ENCODE measurements around the gene FIS1. TPM values are rescaled to one million over a fixed set of nuclear protein-coding genes. Genes with fewer than 3 reads are reported as not detected.
"Not testable (repeated sequence)": the region's sequence is repeated elsewhere in the genome, so short reads cannot be mapped to it uniquely, and the experiment has no call there.

The FIS1 gene
- total RNA-seq, 2 donors from 2014 or later: 251 to 257 TPM

DNA sequence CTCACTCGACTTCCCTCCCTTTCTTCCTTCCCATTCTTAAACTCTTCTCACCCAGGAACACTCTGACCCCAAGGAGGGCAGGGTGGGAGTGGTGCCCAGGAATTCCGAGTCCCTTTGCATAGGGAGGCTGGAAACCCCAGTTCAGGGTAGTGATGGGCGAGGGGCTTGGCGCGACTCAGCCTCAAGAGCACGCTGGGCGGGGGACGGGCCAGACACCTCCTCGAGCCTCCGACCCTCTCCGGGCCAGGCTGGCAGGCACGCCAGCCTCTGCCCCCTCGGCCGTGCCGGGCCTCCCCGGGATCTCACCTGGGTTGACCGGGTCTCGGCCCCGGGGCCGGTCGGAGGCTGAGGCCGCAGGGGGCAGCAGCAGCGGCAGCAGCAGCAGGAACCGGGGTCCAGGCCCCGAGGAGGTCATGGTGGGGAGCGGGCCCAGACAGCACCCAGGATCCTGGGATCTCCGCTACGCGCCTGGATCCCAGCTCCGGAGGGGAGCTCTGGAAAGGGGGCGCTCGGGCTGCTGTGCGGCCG, 28.0 kb downstream of the FIS1 start:
- intact Hi-C loops (cut with DNase I): loop anchor here in 1 of 2 donors (5.0 kb wide), 1 partner anchor 35 kb away; no protein-coding TSS in a partner anchor
- no peak for DNase-seq
- peak in 1 of 2 donors; percentile 7 for ATAC-seq

DNA sequence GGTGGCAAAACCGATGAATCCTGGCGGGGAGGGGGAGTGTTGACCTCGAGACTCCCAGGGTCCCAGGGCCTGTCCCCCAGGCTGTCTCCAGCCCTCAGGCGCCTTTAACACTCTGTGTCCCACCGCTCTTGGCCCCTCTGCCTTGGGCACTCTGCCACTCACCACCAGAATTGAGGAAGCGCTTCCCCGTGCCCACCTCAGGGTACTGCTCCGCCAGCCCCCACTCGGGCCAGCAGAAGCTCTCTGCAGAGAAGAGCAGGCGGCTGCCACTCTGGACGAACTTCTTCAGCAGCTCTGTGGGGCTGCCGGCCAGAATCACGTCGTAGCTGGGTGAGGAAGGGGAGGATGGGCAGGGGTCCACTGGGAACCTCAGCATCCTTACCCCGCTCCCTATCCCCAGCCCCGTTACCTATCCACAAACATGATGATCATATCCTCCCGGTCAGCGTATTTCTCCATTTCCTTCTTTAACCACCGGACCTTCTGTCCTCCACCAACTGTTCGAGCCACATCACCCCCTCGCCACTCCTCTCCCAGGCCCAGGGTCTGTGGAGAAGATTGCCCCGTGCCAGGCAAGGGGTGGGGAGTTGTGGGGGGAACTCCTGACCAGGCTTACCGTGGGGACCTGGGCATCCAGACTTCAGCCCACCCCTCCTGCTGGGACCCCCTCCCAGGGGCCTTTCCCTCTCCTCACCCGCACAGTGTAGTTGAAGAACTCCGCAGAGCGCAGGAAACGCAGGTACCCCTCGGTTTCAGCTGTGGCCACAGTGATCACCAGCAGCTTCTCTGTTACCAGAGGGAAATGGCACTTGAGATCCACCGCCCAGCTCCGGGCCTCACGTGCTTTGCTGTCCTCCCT, 28.7 kb downstream of the FIS1 start:
- ATAC-seq (peak in 1 of 2 donors; percentile 2), DNase-seq (no peak)

DNA sequence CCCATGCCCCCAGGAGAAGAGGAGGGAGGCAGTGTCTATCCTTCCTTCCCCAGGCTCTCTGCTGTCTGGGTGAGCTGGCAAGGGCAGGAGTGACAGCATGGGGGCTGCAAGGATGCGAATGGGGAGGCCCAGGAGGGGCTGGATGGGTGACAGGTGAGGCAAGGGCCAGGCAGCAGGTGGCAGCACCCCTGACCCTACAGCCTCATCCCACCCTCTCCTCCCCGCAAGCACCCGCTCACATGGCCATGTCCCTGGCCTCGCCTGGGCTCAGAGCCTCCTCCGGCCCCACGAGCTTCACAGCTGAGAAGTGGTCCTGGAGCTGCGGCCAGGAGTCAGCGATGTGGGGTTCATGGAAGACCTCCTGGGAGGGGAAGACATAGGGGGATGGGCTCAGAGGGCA, 32.9 kb downstream of the FIS1 start:
- ATAC-seq: no peak
- DNase-seq: no peak
- intact Hi-C loops (cut with DNase I): no loop called here

More for the DNA sequence above, 28.7 kb downstream of the FIS1 start:
- intact Hi-C loops (cut with DNase I): loop anchor here in 1 of 2 donors (5.0 kb wide), 1 partner anchor 36 kb away; no protein-coding TSS in a partner anchor

DNA sequence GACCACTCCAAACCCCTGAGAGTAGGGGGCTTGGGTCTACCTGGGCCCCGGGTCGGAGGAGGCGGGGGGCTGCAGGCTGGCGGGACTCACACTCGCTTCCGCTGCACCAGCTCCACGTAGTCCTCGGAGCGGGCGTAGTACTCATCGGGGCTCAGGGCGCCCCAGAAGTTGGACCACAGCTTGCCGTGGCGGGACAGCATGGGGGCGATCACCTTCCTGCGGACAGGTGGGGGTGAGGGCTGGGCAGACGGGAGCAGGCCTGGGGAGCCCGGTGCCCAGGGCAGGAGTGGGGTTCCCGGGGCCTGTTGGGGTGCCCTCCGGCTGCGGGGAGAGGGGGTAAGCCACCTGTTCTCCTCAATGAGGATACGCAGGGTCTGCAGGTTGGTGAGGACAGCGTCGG, 33.4 kb downstream of the FIS1 start:
- intact Hi-C loops (cut with DNase I): no loop called here
- no peak for ATAC-seq

DNA sequence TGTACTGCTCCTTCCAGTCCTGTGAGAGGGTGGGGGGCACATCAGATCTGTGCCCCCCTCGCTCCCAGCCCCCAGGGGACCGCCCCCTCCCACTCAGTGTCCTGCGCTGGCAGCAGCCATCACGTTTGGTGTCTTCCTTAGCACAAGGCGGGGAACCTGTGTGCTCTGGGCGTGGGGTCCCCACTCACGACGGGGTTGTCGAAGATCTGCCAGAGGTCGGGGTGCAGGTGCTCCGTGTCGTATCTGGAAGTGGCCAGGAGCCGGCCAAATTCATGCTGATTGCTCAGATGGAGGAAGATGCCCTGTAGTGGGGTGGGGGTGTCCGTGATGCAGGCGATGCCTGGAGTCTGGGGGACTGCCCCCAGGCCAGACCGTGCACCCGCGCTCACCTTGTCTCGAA, 34.7 kb downstream of the FIS1 start:
- ATAC-seq (no peak), DNase-seq (no peak)
- intact Hi-C loops (cut with DNase I): no loop called here

More for the DNA sequence above, 33.4 kb downstream of the FIS1 start:
- no peak for DNase-seq

DNA sequence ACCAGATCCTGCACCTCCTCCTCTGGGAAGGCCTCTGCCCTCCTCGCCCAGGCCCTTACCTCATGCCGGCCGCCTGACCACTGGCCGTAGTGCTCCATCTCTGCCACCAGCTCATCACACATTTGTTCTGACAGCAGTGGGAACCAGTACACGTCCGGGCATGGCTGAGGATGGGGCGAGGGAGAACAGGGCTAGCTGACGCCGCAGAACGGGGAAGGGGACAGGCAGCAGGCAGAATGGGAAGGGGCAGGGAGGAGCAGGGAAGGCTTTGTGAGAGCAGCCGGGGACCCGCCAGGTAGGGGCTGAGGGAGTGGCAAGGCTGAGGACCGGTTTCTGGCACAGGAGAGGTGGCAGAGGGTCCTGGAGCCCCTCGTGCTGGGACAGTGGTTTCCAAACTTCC, 36.1 kb downstream of the FIS1 start:
- no peak for ATAC-seq
- no peak for DNase-seq

DNA sequence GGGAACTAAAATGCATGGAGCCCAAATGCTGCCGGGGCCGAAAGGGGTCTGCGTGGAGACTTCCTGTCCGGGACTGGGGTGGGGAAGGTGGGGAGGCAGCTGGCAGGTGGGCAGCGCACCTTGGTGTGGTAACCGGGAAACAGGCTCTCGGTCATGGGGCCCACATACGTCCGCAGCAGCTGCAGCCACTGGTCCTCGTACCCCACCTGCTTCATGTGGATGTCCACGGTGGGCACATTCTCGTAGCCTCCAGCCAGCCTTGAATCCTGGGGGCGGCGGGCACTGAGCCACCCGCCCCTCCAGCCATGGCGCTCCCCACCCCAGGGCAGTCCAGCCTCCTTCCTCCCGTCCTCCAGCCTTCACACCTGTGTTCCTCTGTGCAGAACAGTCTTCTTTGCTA, 37.4 kb downstream of the FIS1 start:
- DNase-seq: no peak
- intact Hi-C loops (cut with DNase I): no loop called here
- no peak for ATAC-seq

More for the DNA sequence above, 36.1 kb downstream of the FIS1 start:
- intact Hi-C loops (cut with DNase I): no loop called here

DNA sequence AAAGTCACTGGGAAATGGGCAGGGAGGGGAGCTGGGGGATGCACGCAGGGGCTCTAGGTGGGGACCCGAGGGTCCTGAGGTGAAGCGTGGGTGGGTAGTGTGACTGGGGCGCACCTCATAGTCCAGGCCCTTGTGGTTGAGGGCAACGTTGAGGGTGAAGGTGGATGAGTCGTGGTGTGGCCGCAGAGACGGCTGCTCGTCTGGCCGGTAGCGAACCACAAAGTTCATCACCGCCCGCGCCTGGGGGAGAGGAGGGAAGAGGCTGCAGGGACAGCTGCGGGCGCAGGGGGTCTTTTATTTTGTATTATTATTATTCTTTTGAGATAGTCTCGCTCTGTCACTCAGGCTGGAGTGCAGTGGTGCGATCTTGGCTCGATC, 38.2 kb downstream of the FIS1 start:
- no peak for DNase-seq
- intact Hi-C loops (cut with DNase I): no loop called here
- ATAC-seq: no peak

DNA sequence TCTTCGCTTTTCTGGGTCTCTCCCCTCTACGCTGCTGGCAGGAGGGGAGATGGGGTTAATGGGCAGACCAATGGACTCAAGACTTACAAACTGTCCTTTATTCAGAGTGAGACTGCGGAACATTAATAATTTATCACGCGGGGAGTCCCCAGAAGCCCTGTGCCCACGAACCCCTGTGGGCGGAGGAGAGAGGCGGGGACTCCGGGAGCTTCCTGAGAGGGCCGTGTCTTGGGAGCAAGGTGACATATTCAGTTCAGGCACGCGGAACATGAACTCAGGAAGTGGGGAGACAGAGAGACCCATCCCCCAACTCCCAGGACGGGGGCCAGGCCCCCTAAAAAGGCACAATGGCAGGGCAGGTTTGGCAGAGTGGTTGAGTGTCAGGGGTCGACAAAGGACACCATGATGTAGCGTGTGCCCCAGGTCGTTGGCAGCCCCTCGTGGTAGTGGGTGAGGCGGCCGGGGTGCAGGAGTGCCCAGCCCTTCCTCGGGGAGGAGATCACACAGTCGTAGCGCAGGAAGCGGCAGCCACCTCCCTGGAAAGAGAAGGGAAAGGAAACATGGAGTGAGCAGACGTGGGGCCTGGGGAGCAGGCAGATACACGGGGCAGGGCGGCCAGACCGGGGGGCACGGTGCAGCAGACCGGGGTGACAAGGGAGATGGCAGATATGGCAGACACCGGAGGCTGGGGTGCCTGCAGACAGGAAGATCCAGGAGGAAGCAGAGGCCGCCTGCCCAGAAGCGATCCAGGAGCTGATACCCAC, 38.8 kb downstream of the FIS1 start:
- no peak for DNase-seq
- intact Hi-C loops (cut with DNase I): no loop called here
- ATAC-seq: no peak

DNA sequence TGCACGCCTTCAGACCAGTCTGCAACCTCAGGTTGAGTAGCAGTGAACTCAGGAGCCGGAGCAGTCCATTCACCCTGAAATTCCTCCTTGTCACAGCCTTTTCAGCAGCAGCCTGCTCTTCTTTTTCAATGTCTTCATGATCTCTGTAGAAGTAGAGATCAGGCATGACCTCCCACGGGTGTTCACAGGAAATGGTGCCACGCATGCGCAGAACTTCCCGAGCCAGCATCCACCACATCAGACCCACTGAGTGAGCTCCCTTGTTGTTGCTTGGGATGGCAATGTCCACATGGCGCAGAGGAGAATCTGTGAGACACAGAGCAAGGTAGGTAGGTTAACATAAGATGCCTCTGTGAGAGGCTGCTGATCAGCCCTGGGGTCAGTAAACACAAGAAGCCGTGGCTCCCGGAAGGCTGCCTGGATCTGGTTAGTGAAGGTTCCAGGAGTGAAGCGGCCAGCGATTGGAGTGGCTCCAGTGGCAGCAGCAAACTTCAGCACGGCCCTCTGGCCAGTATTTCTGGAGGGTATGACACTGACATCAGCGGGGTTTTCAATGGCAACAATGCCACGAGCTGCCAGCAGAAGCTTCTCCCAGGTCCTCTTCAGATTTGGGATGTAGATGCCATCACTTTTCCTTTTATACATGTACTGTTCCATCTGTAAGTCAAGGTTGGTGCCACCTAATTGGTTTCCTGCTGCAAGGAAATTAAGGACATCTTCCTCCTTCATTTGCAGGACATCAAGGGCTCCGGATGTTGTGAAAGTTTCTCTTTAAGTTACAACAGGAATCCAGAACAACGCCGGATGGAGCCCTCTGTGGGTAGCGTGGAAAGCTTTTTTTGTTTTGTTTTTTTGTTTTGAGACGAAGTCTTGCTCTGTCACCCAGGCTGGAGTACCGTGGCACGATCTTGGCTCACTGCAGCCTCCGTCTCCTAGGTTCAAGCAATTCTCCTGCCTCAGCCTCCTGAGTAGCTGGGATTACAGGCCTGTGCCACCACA, 40.8 kb downstream of the FIS1 start:
- DNase-seq; ATAC-seq; intact Hi-C loops (cut with DNase I): not testable (repeated sequence)

DNA sequence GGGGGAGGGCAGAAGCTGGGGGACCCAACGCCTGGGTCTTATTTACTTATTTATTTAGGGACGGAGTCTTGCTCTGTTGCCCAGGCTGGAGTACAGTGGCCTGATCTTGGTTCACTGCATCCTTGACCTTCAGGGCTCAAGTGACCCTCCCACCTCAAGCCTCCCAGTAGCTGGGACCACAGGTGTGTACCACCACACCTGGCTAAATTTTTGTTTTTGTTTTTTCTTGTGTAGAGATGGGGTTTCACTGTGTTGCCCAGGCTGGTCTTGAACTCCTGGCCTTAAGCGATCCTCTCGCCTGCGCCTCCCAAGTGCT, 42.3 kb downstream of the FIS1 start:
- ATAC-seq (no peak), DNase-seq (no peak)
- intact Hi-C loops (cut with DNase I): no loop called here

DNA sequence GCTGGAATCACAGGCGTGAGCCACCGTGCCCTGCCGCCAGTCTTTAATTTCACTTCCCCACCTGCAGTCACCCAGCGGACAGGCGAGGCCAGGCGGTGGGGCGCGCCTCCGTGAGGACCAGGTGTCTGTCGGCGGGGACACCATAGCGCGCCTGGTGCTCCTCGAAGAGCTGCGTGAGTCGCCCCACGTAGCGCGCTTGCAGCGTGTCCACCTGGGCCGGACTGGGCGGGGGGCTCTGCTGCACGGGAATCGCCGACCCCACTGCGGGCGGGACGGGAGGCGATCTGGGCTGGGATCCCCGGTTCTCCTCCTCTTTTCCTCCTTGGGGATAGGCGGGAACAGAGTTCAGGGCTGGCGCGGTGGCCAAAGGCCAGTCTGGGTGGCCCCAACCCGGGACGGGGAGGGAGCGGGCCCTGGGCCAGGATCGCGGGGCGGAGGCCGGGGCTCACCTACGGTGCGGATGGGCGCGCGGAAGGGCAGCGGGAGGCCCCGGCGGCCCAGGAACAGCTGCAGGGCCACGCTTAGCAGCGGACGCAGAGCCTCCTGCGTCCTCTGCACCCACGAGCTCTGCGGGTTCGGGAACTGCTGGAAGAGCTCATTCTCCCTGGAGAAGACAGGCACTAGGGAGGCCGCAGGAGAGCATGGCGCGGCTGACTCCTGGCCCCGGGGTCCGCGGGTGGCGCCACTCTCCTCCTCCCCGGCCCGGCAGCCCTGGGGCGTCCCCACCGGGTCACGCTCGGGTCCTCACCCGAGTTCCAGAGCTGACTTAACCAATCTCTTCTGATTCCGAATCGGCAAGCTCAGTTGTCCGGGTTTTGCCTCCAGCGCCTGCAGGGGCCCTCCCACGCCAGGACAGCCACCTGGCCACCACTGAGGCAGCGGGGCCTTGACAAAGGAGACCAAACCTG, 42.9 kb downstream of the FIS1 start:
- DNase-seq (no peak), ATAC-seq (peak in 1 of 2 donors; percentile 30)
- intact Hi-C loops (cut with DNase I): no loop called here

DNA sequence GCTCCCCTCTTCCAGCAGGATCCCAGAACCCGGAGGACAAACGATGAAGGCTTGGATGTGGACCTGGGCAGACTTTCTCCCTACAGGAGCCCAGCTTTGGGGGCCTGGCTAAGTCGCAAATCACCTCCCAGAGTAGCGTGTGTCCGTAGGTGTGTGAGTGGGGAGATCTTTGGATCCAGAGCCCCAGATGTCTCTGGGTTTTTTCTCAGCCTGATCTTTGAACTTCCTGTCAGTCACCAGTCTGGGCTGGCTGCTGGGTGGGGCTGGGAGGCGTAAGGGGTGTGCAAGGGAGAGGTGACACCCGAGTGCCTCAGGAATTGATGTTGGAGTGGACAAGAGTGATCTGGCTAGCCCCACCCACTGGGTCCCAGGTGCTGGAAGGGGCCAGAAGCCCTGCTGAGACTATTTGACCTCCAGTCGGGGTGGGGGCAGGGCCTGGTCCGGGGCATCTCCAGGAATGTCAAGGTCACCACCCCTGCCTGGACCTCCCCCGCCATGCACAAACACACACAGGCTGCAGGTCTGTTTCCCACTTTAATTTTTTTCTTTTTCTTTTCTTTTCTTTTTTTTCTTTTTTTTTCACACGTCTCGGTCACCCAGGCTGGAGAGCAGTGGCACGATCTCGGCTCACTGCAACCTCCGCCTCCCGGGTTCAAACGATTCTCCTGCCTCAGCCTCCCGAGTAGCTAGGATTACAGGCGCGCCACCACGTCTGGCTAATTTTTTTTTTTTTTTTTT, 43.9 kb downstream of the FIS1 start, which contains the start of gene MOGAT3:
Gene MOGAT3, minus strand, starts transcription at position 175 of the 738 bp plus-strand sequence. CDS start 182 bp downstream, outside the sequence.
- ATAC-seq (no peak), DNase-seq (no peak)
- intact Hi-C loops (cut with DNase I): no loop called here

DNA sequence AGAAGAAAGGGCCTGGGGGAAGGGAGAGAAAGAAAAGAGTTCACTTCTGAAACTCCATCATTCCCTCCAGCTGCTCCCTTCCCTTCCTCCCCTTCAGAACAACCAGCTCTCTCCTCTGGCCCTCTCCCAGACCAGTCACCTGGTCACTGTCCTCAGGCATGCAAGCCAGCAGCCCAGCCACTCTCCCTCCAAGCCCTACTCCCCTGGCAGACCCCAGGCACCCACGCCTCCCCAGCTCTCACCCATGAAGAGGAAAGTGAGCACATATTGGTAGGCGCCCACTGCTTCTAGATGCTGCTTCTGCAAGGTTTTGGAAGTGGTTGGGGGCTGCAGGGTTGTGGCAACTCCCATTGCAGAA, 44.4 kb downstream of the FIS1 start:
- intact Hi-C loops (cut with DNase I): no loop called here
- ATAC-seq (no peak), DNase-seq (no peak)

DNA sequence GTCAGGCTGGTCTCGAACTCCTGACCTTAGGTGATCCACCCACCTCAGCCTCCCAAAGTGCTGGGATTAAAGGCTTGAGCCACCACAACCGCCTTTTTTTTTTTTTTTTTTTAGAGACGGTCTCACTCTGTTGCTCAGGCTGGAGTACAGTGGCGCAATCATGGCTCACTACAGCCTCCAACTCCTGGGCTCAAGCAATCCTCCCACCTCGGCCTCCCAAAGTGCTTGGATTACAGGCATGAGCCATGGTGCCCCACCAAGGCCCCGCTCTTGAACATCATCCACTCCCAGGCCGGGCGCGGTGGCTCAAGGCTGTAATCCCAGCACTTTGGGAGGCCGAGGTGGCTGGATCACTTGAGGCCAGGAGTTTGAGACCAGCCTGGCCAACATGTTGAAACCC, 45.4 kb downstream of the FIS1 start:
- ATAC-seq; DNase-seq; intact Hi-C loops (cut with DNase I): not testable (repeated sequence)

DNA sequence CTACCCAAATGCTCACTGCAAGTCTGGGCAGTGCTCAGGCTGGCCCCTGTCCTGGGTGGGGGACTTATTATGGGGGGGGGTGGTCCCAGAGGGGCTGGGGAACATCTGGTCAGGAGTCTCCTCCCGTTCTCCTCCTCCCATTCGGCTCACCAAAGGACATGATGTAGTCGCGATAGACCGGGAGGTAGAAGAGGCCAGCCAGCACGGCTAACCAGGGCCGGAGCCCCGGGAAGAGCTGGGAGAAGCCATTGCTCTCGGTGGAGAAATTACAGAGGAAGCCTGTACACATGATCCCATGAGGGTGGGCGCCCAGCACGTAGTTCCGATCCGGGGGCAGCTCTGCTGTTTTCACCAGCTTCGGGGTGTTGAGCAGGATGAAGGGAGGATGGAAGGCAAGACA, 46.4 kb downstream of the FIS1 start:
- no peak for ATAC-seq
- intact Hi-C loops (cut with DNase I): no loop called here

DNA sequence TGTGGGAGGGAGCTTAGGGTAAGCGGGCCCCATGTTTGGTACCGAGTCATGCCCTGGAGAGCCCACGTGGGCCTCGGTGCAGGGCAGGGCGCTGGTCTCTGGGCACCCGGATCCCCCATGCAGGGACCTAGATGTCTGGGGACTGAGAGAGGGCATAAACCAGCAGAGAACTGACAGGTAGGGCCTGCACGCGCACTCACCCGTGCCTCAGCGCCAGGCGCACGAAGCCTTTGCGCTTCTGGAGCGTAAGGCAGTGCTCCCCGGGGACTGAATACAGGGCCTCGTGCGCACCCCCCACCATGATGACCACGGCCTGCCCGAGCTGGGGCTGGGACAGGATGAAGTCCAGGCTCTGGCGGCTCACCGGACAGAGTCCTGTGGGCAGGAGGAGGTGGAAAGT, 46.9 kb downstream of the FIS1 start:
- ATAC-seq (no peak), DNase-seq (no peak)
- intact Hi-C loops (cut with DNase I): no loop called here

More for the DNA sequence above, 46.4 kb downstream of the FIS1 start:
- DNase-seq: no peak
